Hippocampal formation (tissue), 2 donors: Measurements from ENCODE around the gene HK1.
"Not testable (repeated sequence)": the region's sequence is repeated elsewhere in the genome, so short reads cannot be mapped to it uniquely, and the experiment has no call there.

Experiments used
- DNase-seq, 2 donors: peaks; one replicate each; lab custom pipeline; 2025; lab: John Stamatoyannopoulos, UW

The HK1 gene

DNA sequence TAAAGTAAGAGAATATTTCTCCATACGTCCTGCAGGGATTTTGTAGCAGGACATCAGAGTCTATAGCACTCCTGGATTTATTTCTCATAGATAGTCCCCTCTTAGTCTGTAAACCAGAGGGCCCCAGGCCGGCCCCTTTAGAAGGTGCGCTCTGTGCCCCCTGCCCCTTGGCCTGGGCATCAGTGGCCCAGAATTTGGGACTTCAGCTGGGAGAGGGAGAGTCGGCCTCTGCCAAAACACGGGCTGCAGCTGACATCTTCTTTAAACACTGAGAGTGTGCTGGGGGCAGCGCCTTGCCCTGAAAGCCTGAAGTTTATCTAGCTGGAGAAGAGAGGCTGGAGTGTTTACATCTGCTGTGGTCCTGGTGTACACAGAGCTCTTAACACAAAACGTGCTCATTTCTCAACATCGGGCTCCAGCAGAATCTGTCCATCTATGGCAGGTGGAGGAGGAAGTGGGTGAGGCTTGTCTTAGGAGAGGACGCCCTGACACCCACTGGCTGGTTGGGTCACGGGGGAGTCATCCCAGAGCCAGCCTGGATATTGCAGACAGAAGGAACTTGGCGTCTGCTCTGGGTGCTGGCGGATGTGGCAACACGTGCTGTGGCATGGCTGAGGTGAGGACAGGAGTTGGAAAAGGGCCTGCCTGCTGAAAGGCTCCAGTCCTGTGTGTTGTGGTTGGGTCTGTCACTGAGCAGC lies 143.5 kb downstream of the HK1 start:
- DNase-seq = no peak

DNA sequence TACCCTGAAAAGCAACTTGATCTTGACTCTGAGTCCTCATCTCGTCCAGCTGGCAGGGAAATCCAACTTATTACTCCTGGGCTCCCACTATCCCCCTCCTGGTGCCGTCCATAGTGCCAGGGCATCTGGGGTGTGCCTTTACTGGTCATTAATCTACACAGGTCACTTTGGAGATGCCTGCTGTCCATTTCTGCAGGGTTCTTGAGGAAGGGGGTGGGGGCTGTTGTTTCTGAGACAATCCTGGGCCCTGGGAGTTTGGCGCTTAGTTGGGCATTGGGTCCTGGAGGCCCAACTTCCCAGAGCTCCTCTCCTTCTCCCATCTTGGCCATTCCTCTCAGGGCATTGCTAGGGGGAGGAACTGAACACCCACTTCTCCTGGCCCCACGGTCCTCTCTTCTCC lies 144.4 kb downstream of the HK1 start:
- DNase-seq = no peak

- no peak for DNase-seq
These were observed 146.7 kb downstream of the HK1 start for GRCh38 chr10:69425041-69425440.

- no peak for DNase-seq
These were observed 147.4 kb downstream of the HK1 start for GRCh38 chr10:69425511-69426298.

GRCh38 chr10:69426376-69426727 lies 148.1 kb downstream of the HK1 start:
- DNase-seq = no peak

DNA sequence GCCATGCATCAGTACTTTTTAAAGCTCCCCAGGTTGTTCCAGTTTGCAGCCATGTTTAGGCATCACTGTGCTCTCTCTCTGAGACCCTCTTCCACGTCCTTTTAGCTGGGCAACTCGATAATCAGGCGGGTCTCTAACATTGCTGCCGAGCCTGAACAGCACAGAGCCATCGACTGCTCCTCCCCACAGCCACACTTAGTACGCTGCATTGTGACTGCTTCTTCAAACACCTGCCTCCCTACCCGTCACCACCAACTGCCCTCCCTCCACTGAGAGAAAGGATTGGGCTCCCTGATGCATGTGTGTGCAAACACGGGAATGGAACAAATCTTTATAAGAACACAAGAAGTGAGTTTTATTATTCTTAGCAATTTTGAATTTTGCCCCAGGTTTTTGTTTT lies 149.9 kb downstream of the HK1 start:
- DNase-seq = no peak

GRCh38 chr10:69434169-69434568 lies 155.9 kb downstream of the HK1 start:
- no peak for DNase-seq

DNA sequence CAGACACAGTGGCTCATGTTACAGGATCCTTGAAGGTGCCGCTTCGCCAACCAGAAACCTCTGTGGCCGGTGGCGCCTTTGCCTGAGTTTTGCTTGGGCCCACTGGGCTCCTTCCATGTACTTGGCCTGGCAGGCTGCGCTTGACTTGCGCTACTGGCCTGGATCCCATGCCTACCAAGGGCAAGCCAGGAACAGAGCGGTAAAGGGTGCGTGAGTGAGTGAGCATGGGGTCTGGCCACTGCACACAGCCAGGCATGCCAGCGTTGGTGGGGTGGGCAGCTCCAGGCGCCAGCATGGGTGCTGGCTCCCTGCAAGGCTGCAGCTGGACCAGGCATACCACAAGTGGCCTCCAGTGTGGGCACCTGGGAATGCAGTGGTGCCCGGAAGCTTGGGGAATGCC lies 156.6 kb downstream of the HK1 start:
- DNase-seq = no peak

DNA sequence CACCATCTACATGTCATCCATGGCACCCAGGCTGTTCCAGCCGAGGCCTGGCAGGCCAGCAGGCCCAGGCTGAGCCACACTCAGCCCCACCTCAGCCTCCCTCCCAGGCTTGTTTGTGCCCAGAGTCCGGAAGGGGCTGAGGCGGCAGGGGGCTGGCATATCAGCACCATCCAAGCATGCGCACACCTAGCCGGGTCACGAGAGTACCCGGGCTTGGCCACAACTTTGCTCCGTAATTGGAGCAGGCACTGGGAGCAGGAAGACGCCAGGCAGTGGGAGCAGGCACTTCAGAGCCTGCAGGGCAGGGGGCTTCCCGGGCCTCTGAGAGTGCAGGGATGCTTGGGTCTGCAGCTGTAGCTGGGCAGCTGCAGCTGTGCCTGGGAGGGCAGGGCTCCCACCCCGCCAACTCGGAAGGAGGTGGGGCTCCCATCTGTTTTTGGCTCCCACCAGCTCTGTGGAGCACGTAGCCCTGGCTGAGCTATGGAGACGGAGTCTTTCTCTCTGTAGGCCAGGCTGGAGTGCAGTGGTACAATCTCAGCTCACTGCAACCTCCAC lies 157.7 kb downstream of the HK1 start:
- no peak for DNase-seq

DNA sequence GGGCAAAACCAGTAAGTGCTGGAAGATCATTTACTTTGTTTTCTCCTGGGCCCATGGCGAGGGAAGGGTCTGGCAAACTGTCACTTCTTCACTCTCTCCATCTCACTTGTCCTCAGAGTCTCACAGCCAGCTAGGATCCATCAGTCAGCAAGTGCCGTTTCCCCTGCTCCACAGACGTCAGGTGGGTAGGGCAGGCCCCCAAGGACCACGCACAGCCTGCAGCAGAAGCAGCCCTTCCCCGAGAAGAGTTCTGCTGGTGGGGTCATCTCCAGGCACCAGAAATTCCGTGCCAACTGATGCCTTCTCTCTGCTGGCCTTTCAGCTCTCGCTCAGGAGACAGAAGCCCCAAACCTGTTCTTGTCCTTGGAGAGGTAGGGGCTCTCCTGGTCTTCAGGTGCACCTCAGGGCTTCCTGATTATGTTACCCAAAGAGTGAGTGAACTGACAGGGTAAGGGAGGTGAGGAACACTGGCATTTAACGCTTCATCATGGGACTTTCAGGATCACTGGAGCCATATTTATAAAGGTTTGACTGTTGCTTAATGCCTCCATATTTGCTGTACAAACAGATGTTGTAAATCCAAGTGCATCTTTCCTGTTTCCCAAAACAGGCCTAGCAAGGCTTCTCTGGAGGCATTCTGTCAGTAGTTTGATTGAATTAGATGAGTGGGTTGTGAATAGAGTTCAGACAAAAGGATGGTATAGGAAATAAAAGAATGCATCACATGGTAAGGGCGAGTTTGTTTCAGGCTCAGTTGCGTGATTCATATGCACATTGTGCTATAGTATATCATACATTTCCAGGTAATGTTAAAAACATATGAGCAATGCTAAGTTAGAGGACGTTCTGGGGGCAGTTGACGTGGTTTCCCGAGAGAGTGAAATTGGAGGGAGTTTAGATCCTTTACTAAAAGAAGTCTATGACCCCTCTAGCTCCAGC lies 159.3 kb downstream of the HK1 start:
- no peak for DNase-seq

DNA sequence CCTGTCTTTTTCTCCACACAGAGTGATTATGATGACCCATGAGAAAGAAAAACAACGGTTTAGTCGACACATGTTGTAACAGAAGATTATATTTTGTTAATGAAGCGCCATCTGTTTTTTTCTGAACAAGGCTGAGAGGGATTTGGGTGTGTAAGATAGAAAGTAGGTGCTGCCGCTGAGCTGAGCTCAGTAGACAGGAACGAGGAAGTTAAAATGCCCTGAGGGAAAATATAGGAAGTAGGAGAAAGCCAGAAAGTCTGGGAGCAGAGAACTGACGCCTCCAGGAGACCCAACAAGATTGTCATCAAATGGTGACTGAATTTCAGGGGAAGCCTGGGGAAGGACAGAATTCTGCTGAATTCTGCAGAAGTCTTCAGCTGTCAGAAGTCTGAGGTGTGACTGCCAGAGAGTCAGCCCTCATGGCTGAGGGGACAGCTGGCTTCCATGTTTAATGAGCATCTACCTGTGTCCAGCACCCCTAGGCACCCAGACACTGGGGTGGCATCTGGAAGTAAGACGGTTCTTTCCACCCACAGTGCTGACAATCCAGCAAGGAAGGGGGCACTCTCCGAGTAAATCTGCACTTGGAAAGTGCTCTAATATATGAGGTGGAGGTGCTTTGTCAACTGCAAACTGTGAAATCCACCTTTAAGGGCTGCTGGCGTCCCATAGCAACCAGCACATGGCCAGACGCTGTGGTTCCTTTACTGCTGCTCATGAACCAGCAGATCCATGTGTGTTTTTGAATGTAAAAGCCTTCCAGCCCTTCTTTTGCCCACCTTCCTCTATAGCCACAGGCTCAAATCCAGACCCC lies 160.4 kb downstream of the HK1 start:
- DNase-seq = peak in 1 of 2 donors; percentile 26

GRCh38 chr10:69439350-69439739 lies 161.0 kb downstream of the HK1 start:
- DNase-seq = peak in 1 of 2 donors; percentile 40

- no peak for DNase-seq
These were observed 161.7 kb downstream of the HK1 start for GRCh38 chr10:69439813-69440506.

DNA sequence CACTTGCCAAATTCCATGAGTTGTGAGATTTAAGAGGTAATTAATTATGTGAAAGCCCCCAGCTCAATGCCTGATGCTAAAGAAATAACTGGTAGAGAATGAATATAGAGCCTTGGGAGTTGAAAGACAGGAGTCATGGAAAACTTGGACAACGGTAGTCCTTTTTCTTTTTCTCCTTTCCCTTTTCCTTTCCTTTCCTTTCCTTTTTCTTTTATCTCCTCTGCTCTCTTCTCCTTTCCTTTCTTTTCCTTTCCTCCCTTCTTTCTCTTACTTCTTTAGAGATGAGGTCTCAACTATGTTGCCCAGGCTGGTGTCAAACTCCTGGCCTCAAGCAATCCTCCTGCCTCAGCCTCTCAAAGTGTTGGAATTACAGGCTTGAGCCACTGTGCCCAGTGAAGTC lies 165.1 kb downstream of the HK1 start:
- DNase-seq = no peak

DNA sequence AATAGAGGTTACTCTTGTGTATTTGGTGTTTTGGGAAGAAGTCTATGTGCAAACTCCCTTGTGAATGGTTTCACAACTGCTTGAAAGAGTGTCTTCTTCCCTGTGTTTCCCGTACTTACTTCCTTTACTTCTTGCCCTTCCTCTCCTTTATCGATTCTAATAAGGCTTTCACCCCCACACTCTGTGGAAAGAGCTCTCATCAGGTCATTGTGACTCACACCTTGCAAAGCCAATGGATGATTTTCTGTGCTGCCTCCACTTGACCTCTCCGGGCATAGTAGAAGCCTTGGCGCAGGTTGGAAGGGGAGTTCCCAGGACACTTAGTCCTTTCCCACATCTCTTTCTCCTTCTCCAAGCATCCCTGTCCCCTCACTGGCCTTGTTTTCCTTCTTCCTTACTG lies 166.7 kb downstream of the HK1 start:
- DNase-seq = no peak

- no peak for DNase-seq
These were observed 167.9 kb downstream of the HK1 start for GRCh38 chr10:69446229-69446628.

DNA sequence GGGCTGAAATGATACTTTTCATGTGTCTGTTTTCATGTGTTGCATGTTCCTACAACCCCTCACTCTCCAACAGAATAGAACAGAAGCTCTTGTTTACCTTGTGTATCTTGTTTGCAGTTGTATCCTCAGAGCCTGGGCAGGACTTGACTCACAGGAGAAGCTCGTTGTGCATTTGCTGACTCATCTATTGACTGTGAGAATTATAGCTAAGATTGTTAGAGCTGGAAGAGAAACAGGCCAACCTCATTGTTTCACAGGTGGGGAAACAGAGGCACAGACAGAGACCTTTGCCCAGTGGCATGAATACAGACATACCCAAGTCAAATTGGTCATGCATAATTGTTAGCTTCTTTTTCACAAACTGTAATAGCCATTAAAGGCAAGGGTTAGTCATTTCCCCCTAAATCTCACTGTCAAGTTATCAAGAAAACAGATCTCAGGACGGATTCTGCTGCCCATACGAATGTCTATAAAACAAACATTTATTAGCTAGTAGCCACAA lies 168.4 kb downstream of the HK1 start:
- no peak for DNase-seq

DNA sequence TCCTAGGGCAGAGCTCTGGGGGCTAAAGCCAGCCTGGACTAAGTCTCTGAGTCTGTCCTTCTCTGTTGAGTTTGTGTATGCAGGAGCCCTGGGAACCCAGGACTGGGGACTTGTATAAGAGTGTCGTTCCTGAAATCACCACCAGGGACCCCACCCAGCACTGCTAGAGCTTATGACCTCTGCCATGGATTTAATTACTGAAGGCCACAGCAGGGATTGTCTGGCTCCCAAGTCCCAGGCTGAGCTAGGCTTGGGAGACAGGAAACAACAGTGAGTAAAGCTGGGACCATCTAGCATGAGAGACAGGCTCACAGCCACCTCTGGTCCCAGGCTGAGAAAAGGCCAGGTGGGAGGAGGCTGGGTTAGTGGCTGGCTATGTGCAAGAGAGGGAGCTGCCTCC lies 171.5 kb downstream of the HK1 start:
- peak; percentile 61 to 71 for DNase-seq

- DNase-seq = not testable (repeated sequence)
These were observed 172.1 kb downstream of the HK1 start for GRCh38 chr10:69450395-69450794.

DNA sequence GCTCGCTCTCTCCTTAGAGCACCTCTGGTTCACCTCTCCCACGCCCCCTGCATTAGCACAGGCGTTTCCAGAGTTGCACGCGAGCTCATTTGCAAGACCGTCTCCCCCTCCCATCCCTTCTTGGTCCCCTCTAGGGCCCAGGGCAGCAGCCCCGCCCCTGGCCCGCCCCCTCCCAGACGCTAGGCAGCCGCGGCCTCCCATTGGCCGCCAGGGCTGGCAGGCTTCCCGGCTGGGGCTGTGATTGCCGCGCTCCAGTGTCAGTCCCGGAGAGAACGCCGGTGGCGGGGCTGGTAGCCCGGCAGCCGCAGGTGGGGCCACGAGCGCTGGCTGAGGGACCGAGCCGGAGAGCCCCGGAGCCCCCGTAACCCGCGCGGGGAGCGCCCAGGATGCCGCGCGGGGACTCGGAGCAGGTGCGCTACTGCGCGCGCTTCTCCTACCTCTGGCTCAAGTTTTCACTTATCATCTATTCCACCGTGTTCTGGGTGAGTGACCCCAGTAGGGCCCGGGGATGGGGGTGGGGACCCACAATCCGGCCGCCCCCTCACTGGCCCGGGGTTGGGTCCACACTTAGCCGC lies 173.0 kb downstream of the HK1 start, which contains the start of gene TSPAN15:
TSS of gene TSPAN15 (plus strand) at position 257 of the 575 bp plus-strand sequence. CDS start at position 387, 130 bp downstream.
- peak; percentile 90 to 93 for DNase-seq
